Right lobe of liver (tissue), 6 donors: ENCODE data around the gene MRC1. TPM values are rescaled to one million over a fixed set of nuclear protein-coding genes. Genes with fewer than 3 reads are reported as not detected.

Experiments
- ATAC-seq, 4 donors: fragments of 200-7000 bp; cut with Tn5 transposase; one replicate each; pipeline ENCODE4 v1.9.1; 2020; ENCODE audit warnings: mild to moderate bottlenecking in 4 of 4, moderate library complexity in 4 of 4
- DNase-seq, 3 donors: peaks; one replicate each; pipeline ENCODE4 v3.0.0-alpha.2; 2020
- H3K27ac ChIP-seq, 3 donors: fragments of 200-600 bp; one replicate each; pipeline ENCODE4 v1.8.0; 2022
- H3K27me3 ChIP-seq, 2 donors: fragments of 200-600 bp; one replicate each; pipeline ENCODE4 v1.8.0; 2022
- H3K36me3 ChIP-seq, 4 donors: fragments of 200-600 bp; sonication (generic) in 1 of 4; one replicate each; pipeline versions ENCODE4 v1.5.1 to v1.8.0; 2017 to 2022; ENCODE audit warnings: control low read depth in 1 of 4
- H3K4me1 ChIP-seq, 4 donors: fragments of 200-600 bp; sonication (generic) in 1 of 4; one replicate each; pipeline versions ENCODE4 v1.5.1 to v1.8.0; 2017 to 2022; ENCODE audit warnings: control low read depth in 1 of 4
- H3K4me3 ChIP-seq, 3 donors: fragments of 200-600 bp; one replicate each; pipeline ENCODE4 v1.8.0; 2022
- H3K9me3 ChIP-seq, 4 donors: fragments of 200-600 bp; sonication (generic) in 1 of 4; one replicate each; pipeline versions ENCODE4 v1.5.1 to v1.8.0; 2017 to 2022; ENCODE audit warnings: control low read depth in 1 of 4
- CTCF ChIP-seq, 4 donors: fragments of 200-600 bp in 3 of 4; fragments of 450-650 bp in 1 of 4; IDR thresholded peaks; one replicate each; pipeline versions ENCODE4 v1.5.1 to v1.8.0; 2016 to 2022; ENCODE audit warnings: antibody characterized with exemption in 4 of 4, mild to moderate bottlenecking in 2 of 4
- POLR2A ChIP-seq: fragments of 450-650 bp; IDR thresholded peaks from one replicate; pipeline ENCODE4 v1.6.1; 2017; ENCODE audit warnings: antibody characterized with exemption, mild to moderate bottlenecking
- WGBS: methylation state at CpG from one replicate; pipeline ENCODE4 v1.1.6; 2018; ENCODE audit warnings: low coverage, low lambda C conversion rate; ENCODE audit not compliant: insufficient coverage; ENCODE audit errors: missing lambda C conversion rate; 5-methylcytosine and 5-hydroxymethylcytosine counted together
- intact Hi-C, 2 donors: fragments of 100-400 bp; cut with DNase I; formaldehyde crosslinking; loops; one replicate each; pipeline versions ENCODE4 v1.11.2 to v1.14.1; 2022
- total RNA-seq, 6 experiments: library from RNA; depleted of rRNA in 2 of 6; stranded (reverse); fragments of >200 nt in 2 of 6; fragmentation: NEBNext Ultra II Directional in 3 of 6; extraction: Animal tissue kit (Norgen Biotek cat#: 25700) in 3 of 6; gene quantifications; one replicate each; pipeline versions ENCODE4 v1.1.0 to v1.2.4, GENCODE V29; 2016 to 2023
- donor health status: DM: no; HTN: yes; CAD: no.
- donor health status: DM: no; HTN: no; CAD: no.
- donor health status: DM: no; HTN: no; CAD: no.
- donor health status: DM: no; HTN: yes; CAD: no.
- donor health status: DM: no; HTN: yes; CAD: no.

The MRC1 gene
- total RNA-seq, 6 experiments from 2014 or later, result 9.8 to 44.8 (median 34.0) TPM

GRCh38 chr10:17795813-17796594, 13.1 kb upstream of the MRC1 start:
- no peak for DNase-seq

GRCh38 chr10:17801507-17801906, 7.6 kb upstream of the MRC1 start:
- H3K4me3 ChIP-seq, result no peak overlapping the region
- no peaks in the 10 kb centered on the region for H3K27me3 ChIP-seq
- ATAC-seq (no peak), DNase-seq (no peak)
- 70% methylated on average over 3 of the region's 3 CpGs for WGBS
- TF ChIP-seq POLR2A (no peak), CTCF (IDR thresholded peaks at IDR 0.05) (no peak)
- no peaks in the 10 kb centered on the region for H3K36me3 ChIP-seq
- intact Hi-C loops, result no loop called here
- H3K9me3 ChIP-seq, result peaks cover 0 to 3% (median 0%) of the 10 kb centered on the region in 4 donors
- H3K27ac ChIP-seq, result no peak overlapping the region
- H3K4me1 ChIP-seq, result no peaks in the 10 kb centered on the region

More at GRCh38 chr10:17795813-17796594, 13.1 kb upstream of the MRC1 start:
- no peak for TF ChIP-seq CTCF (IDR thresholded peaks at IDR 0.05)
- no peak for TF ChIP-seq POLR2A
- peaks cover 0 to 7% (median 0%) of the 10 kb centered on the region in 4 donors for H3K4me1 ChIP-seq
- ATAC-seq, result no peak
- no peaks in the 10 kb centered on the region for H3K27me3 ChIP-seq
- H3K36me3 ChIP-seq, result no peaks in the 10 kb centered on the region
- H3K27ac ChIP-seq, result no peak overlapping the region
- H3K9me3 ChIP-seq, result no peaks in the 10 kb centered on the region
- intact Hi-C loops, result no loop called here
- WGBS, result 72% methylated on average over 10 of the region's 17 CpGs
- no peak overlapping the region for H3K4me3 ChIP-seq

GRCh38 chr10:17802350-17802749, 6.8 kb upstream of the MRC1 start:
- Histone ChIP-seq H3K4me3 (no peak overlapping the region), H3K4me1 (no peaks in the 10 kb centered on the region), H3K36me3 (no peaks in the 10 kb centered on the region), H3K27me3 (no peaks in the 10 kb centered on the region), H3K27ac (no peak overlapping the region), H3K9me3 (peaks cover 0 to 3% (median 0%) of the 10 kb centered on the region in 4 donors)
- DNase-seq, result no peak
- WGBS, result 88% methylated on average over 11 of the region's 11 CpGs
- ATAC-seq, result no peak
- TF ChIP-seq CTCF (IDR thresholded peaks at IDR 0.05) (no peak), POLR2A (no peak)
- intact Hi-C loops, result no loop called here

- Histone ChIP-seq H3K27ac (no peak overlapping the region), H3K4me1 (no peaks in the 10 kb centered on the region), H3K36me3 (no peaks in the 10 kb centered on the region), H3K4me3 (no peak overlapping the region), H3K27me3 (no peaks in the 10 kb centered on the region), H3K9me3 (peaks cover 0 to 3% (median 0%) of the 10 kb centered on the region in 4 donors)
- DNase-seq, result no peak
- TF ChIP-seq CTCF (IDR thresholded peaks at IDR 0.05) (no peak), POLR2A (no peak)
- 5% methylated on average over 1 of the region's 1 CpG for WGBS
- intact Hi-C loops, result no loop called here
- peak in 3 of 4 donors; percentile 23 to 51 (median 35) for ATAC-seq
Measured at GRCh38 chr10:17802976-17803375, 6.2 kb upstream of the MRC1 start.
